Uterus (tissue), 2 donors: ENCODE data around the gene CCDC88B.

Experiments
- POLR2A ChIP-seq, 2 donors: fragments of 450-650 bp; IDR thresholded peaks; one replicate each; pipeline ENCODE4 v1.6.1; 2016; ENCODE audit warnings: antibody characterized with exemption in 2 of 2, mild to moderate bottlenecking in 1 of 2, moderate library complexity in 1 of 2
- TF ChIP-seq, protein P1 (sequence below), 4 experiments: fragments of 200-600 bp in 2 of 4; fragments of 450-650 bp in 2 of 4; sonication (generic) in 2 of 4; IDR thresholded peaks; one replicate each; pipeline ENCODE4 v1.5.1; 2016 to 2019; ENCODE audit warnings: antibody characterized with exemption in 4 of 4, mild to moderate bottlenecking in 2 of 4, moderate library complexity in 1 of 4

DNA sequence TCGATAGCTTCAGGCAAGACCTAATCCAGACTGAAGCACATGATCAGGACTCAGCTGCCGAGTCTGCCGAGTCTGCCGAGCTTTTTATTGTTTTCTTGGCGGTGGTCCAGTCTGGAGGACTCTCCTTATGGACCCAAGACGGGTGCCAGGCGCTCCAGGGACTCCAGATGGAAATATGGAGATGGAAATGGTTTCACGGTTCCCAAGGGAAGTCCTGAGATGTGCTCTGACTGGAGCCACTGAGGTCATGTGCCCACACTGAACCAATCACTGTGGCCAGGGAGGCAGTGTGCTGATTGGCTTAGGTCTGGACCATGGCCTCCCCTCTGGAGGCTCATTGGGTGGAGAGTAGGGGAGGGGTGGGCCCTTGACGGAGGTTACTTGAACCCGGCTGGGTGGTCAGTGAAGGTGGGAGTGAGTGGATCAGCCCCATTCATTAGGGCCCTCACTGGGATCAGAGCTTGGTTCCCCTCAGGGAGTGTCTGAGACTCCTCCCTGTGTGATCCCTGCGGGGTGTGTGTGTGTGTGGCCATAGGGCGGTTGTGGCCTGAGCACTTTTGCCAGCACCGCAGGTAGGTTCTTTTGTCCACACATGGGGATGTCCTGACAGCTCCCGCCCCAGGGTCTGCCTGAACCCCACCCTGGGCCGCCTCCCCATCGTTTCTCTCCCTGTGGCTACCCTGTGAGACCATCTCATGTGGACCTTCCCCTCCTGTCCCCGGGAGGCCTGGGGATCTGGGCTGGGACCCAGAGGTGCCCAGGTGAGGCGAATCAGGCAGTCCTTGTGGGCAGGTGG lies 33.0 kb downstream of the CCDC88B start:
- TF ChIP-seq, protein P1, sequence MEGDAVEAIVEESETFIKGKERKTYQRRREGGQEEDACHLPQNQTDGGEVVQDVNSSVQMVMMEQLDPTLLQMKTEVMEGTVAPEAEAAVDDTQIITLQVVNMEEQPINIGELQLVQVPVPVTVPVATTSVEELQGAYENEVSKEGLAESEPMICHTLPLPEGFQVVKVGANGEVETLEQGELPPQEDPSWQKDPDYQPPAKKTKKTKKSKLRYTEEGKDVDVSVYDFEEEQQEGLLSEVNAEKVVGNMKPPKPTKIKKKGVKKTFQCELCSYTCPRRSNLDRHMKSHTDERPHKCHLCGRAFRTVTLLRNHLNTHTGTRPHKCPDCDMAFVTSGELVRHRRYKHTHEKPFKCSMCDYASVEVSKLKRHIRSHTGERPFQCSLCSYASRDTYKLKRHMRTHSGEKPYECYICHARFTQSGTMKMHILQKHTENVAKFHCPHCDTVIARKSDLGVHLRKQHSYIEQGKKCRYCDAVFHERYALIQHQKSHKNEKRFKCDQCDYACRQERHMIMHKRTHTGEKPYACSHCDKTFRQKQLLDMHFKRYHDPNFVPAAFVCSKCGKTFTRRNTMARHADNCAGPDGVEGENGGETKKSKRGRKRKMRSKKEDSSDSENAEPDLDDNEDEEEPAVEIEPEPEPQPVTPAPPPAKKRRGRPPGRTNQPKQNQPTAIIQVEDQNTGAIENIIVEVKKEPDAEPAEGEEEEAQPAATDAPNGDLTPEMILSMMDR (IDR thresholded peaks at IDR 0.05): no peak
- TF ChIP-seq POLR2A (IDR thresholded peaks at IDR 0.05): no peak
